ENCODE measurements around the gene FAF1.

Gene FAF1

GRCh38 chr1:50666849-50667248 lies 293.2 kb downstream of the FAF1 start:
- no peak for TF ChIP-seq CTCF (IDR thresholded peaks at IDR 0.05; ENCODE audit: control insufficient read depth, extremely low read depth, insufficient read depth)
- no peak overlapping the region for H3K4me3 ChIP-seq (ENCODE audit: low read depth, low read length)
- peak; percentile 52 for DNase-seq (ENCODE audit: low read depth)

DNA sequence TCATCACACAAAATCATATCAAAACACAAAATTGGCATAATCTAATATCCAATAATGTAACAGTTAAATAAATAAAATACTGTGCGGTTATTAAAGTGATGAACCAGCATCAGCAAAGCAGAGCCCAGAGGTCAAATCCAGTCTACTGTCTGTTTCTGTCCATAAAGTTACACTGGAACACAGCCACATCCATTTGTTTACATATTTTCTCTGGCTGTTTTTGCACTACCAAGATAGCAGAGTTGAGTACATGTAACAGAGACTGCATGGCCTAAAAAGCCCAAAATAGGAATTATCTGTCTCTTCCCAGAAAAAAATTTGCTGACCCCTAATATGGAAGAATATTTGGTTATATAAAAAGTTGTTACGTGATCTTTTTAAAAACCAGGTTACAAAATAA lies 294.7 kb downstream of the FAF1 start:
- DNase-seq (ENCODE audit: low read depth): peak; percentile 76
- no peak overlapping the region for H3K4me3 ChIP-seq (ENCODE audit: low read depth, low read length)
- TF ChIP-seq CTCF (IDR thresholded peaks at IDR 0.05; ENCODE audit: control insufficient read depth, extremely low read depth, insufficient read depth): no peak

- no peak for TF ChIP-seq CTCF (IDR thresholded peaks at IDR 0.05; ENCODE audit: control insufficient read depth, extremely low read depth, insufficient read depth)
- H3K4me3 ChIP-seq (ENCODE audit: low read depth, low read length): no peak overlapping the region
- no peak for DNase-seq (ENCODE audit: low read depth)
Observed at GRCh38 chr1:50661626-50662025, 298.4 kb downstream of the FAF1 start.

DNA sequence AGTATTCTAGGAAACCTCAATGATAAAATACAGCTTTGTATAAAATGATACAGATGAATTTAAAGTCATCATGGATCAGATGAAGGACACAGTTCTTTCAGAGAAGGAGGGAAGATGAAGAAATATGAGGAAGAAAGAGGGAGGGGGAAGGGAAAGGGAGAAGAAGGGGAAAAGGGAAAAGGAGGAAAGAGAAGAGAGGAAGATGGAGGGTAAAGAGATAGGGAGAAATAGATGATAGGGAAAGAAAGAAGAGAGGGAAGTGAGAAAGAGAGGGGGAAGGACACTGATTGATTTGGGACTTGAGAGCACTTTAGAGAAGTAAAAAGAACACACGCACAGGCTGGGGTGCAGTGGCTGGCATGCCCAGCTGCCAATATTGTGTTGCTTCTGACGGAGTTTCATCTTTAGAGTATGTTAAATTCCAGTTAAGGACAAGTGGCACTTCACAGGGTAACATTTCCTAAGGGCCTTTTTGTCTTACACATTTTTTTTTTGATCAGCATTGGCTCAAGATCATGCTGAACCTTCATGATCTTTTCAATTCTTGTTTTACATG lies 300.9 kb downstream of the FAF1 start:
- TF ChIP-seq CTCF (IDR thresholded peaks at IDR 0.05; ENCODE audit: control insufficient read depth, extremely low read depth, insufficient read depth): no peak
- no peak overlapping the region for H3K4me3 ChIP-seq (ENCODE audit: low read depth, low read length)
- DNase-seq (ENCODE audit: low read depth): no peak

- H3K4me3 ChIP-seq (ENCODE audit: low read depth, low read length): no peak overlapping the region
- no peak for DNase-seq (ENCODE audit: low read depth)
- TF ChIP-seq CTCF (IDR thresholded peaks at IDR 0.05; ENCODE audit: control insufficient read depth, extremely low read depth, insufficient read depth): no peak
Observed at GRCh38 chr1:50658459-50659076, 301.5 kb downstream of the FAF1 start.

DNA sequence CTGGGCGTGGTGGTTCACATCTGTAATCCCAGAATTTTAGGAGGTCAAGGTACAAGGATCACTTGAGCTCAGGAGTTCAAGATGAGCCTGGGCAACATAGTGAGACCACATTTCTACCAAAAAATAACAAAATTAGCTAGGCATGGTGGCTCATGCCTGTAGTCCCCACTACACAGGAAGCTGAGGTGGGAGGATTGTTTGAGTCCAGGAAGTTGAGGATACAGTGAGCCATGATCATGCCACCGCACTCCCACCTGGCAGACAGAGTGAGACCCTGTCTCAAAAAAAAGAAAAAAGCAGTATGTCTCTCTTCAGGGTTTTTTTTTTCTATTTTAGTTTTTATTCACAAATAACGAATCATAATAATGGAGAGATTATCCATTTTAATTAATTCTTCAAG lies 303.1 kb downstream of the FAF1 start:
- TF ChIP-seq CTCF (IDR thresholded peaks at IDR 0.05; ENCODE audit: control insufficient read depth, extremely low read depth, insufficient read depth): no peak

More for the DNA sequence above, 303.1 kb downstream of the FAF1 start:
- DNase-seq (ENCODE audit: low read depth): no peak
- no peak overlapping the region for H3K4me3 ChIP-seq (ENCODE audit: low read depth, low read length)
